ENCODE measurements around the gene CGNL1.

The CGNL1 gene

GRCh38 chr15:57425842-57426241 is 49.5 kb downstream of the CGNL1 start:
- Histone ChIP-seq H3K9ac (ENCODE audit: low read depth, low read length) (no peak overlapping the region), H3K27me3 (ENCODE audit: insufficient read depth, low read length, poor library complexity) (no peaks in the 10 kb centered on the region), H3K4me2 (ENCODE audit: insufficient read depth, low read length) (no peak overlapping the region), H3K4me1 (ENCODE audit: insufficient read depth, low read length) (no peaks in the 10 kb centered on the region), H3K27ac (ENCODE audit: low read length) (no peak overlapping the region), H3K9me3 (ENCODE audit: insufficient read depth, low read length, severe bottlenecking) (no peaks in the 10 kb centered on the region), H4K20me1 (ENCODE audit: insufficient read depth, low read length) (no peaks in the 10 kb centered on the region), H3K4me3 (ENCODE audit: low read depth in 1 of 2, low read length in 2 of 2) (no peak overlapping the region), H2AFZ (ENCODE audit: low read depth, low read length) (no peak overlapping the region), H3K79me2 (ENCODE audit: insufficient read depth, low read length) (no peaks in the 10 kb centered on the region), H3K36me3 (ENCODE audit: insufficient read depth, low read length) (no peaks in the 10 kb centered on the region)
- ATAC-seq (ENCODE audit: insufficient read depth, low read depth) (no peak), DNase-seq (no peak)
- TF ChIP-seq EZH2 (IDR thresholded peaks at IDR 0.05; ENCODE audit: borderline replicate concordance, low read depth, low read length, severe bottlenecking) (no peak), CTCF (IDR thresholded peaks at IDR 0.05; ENCODE audit: borderline replicate concordance, extremely low read depth, low read length, poor library complexity, severe bottlenecking) (no peak)

GRCh38 chr15:57427367-57427821 is 51.1 kb downstream of the CGNL1 start:
- no peak overlapping the region for H3K4me2 ChIP-seq (ENCODE audit: insufficient read depth, low read length)
- H3K4me3 ChIP-seq (ENCODE audit: low read depth in 1 of 2, low read length in 2 of 2), result no peak overlapping the region
- no peaks in the 10 kb centered on the region for H3K4me1 ChIP-seq (ENCODE audit: insufficient read depth, low read length)
- no peaks in the 10 kb centered on the region for H3K9me3 ChIP-seq (ENCODE audit: insufficient read depth, low read length, severe bottlenecking)
- H3K36me3 ChIP-seq (ENCODE audit: insufficient read depth, low read length), result no peaks in the 10 kb centered on the region
- DNase-seq (no peak), ATAC-seq (ENCODE audit: insufficient read depth, low read depth) (no peak)
- H3K27ac ChIP-seq (ENCODE audit: low read length), result no peak overlapping the region
- H2AFZ ChIP-seq (ENCODE audit: low read depth, low read length), result no peak overlapping the region
- TF ChIP-seq EZH2 (IDR thresholded peaks at IDR 0.05; ENCODE audit: borderline replicate concordance, low read depth, low read length, severe bottlenecking) (no peak), CTCF (IDR thresholded peaks at IDR 0.05; ENCODE audit: borderline replicate concordance, extremely low read depth, low read length, poor library complexity, severe bottlenecking) (no peak)
- no peak overlapping the region for H3K9ac ChIP-seq (ENCODE audit: low read depth, low read length)
- no peaks in the 10 kb centered on the region for H3K27me3 ChIP-seq (ENCODE audit: insufficient read depth, low read length, poor library complexity)
- H3K79me2 ChIP-seq (ENCODE audit: insufficient read depth, low read length), result no peaks in the 10 kb centered on the region
- no peaks in the 10 kb centered on the region for H4K20me1 ChIP-seq (ENCODE audit: insufficient read depth, low read length)

- no peak for DNase-seq
- no peak for TF ChIP-seq EZH2 (IDR thresholded peaks at IDR 0.05; ENCODE audit: borderline replicate concordance, low read depth, low read length, severe bottlenecking)
- TF ChIP-seq CTCF (IDR thresholded peaks at IDR 0.05; ENCODE audit: borderline replicate concordance, extremely low read depth, low read length, poor library complexity, severe bottlenecking), result no peak
- H3K4me2 ChIP-seq (ENCODE audit: insufficient read depth, low read length), result no peak overlapping the region
- no peaks in the 10 kb centered on the region for H3K4me1 ChIP-seq (ENCODE audit: insufficient read depth, low read length)
- no peaks in the 10 kb centered on the region for H3K9me3 ChIP-seq (ENCODE audit: insufficient read depth, low read length, severe bottlenecking)
- no peak overlapping the region for H3K9ac ChIP-seq (ENCODE audit: low read depth, low read length)
- no peaks in the 10 kb centered on the region for H3K79me2 ChIP-seq (ENCODE audit: insufficient read depth, low read length)
- H3K27ac ChIP-seq (ENCODE audit: low read length), result no peak overlapping the region
- H3K27me3 ChIP-seq (ENCODE audit: insufficient read depth, low read length, poor library complexity), result peaks cover 2% of the 10 kb centered on the region
- H3K4me3 ChIP-seq (ENCODE audit: low read depth in 1 of 2, low read length in 2 of 2), result no peak overlapping the region
- H4K20me1 ChIP-seq (ENCODE audit: insufficient read depth, low read length), result no peaks in the 10 kb centered on the region
- no peaks in the 10 kb centered on the region for H3K36me3 ChIP-seq (ENCODE audit: insufficient read depth, low read length)
- no peak overlapping the region for H2AFZ ChIP-seq (ENCODE audit: low read depth, low read length)
- no peak for ATAC-seq (ENCODE audit: insufficient read depth, low read depth)
Observed at GRCh38 chr15:57432141-57432741, 55.9 kb downstream of the CGNL1 start.

Measured in DND-41 (cell line).